GM18858 (cell line): ENCODE data around the gene GPR33.
A peak's percentile ranks its signal among the peaks of the same experiment; 100 is the strongest.
"Not testable (repeated sequence)": the region's sequence is repeated elsewhere in the genome, so short reads cannot be mapped to it uniquely, and the experiment has no call there.

Experiments
- ATAC-seq: cut with Tn5 transposase; IDR thresholded peaks from one replicate; pipeline ENCODE4 v1.9.1; 2021; ENCODE audit not compliant: unreplicated experiment

GPR33 gene

DNA sequence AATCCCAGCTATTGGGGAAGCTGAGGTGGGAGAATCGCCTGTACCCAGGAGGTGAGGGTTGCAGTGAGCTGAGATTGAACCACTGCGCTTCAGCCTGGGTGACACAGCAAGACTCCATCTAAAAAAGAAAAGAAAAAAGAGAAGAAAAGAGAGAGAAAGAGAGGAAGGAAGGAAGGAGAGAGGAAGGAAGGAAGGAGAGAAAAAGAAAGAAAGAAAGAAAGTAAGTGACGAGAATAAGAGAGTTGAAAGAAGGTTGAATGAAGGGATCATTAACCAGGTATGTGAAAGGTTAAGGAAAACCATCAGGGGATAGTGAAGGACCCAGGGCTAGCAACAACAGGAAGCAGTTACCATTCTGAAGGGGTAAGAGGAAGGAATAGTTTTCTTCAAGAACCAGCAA lies 26.3 kb downstream of the GPR33 start:
- ATAC-seq = no peak

DNA sequence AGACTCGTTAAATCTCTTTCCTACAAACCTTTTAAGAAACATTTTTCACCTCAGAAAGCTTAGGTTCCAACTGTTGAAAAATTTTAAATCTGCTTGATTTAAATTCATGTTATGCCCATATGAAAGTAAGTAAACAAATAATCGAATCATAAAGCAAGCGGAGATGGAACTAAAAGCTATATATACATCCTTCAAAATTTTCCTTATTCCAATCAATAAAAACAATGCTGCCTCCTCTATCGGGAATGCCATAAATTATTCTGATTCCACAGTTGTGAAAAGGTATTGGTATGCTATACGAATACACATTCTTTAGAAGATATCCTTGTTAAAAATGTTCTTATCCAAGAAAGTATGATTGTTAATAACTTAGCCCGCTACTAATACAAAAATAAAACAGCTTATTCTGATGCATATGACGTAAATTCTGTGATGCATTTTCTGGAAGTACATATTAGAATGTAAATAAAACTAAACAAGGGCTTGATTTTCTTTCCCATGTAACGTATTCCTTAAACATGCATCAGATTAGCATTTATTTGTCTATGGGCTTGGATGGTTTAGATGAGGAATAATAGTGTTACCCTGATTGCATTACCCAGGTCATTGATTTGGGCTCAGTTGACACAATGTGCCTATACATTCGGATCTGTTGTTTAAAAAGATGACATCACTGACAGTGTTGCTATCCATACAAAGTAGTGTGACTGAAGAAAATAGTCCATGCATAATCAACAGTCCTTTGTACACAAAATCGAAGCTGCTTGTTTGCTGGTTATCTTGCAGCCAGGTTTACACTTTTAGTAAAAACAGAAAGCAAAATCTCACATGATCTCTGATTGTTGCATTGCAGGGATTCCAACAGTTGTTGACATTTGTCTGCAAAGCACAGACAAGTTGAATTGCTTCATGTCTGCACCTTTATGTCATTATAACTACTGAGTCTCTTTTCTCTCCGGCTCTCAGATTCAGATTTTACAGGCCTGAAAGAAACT lies 29.9 kb downstream of the GPR33 start:
- ATAC-seq = peak; percentile 5

DNA sequence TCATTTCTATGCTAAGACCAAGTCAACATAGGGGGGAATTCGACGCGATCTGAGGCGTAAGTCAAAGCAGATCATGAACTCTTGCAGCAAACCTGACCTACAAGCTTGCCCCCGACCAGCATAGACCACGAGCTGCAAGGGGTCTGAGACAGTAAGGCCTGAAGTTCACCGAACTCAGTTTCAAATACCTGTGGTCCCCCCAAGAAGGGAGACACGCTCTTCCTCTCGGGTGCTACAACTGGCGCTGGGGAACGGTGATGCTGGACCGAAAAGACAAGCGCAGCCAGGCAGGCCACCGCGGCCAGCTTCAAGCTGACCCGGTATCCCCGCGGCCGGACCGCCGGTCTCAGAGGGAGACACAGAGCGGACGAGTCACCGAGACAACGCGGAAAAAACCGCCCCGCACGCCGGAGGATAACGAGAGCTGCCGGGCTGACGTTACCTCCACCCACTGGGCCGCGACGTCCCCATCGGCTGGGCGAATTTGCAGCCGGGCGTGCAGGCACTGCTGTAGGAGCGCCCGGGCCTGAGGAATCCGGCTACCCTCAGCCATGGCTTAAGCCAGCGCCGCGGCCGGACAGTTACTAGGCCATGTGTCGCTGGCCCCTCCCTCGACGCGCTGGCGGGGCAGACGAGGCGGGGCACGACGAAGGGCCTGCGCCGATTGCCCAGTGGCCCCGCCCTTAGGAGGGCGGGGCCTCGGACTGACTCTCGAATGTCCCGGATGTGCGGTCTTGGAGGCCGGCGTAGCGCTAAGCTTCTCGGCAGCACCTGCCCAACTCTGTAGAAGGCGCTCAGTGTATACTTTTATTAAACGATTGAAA lies 30.8 kb downstream of the GPR33 start, which contains the start of gene DTD2:
DTD2 (minus strand) TSS at position 666 of the 824 bp plus-strand sequence; CDS start at position 553, 113 bp downstream.
- ATAC-seq = peak; percentile 94

DNA sequence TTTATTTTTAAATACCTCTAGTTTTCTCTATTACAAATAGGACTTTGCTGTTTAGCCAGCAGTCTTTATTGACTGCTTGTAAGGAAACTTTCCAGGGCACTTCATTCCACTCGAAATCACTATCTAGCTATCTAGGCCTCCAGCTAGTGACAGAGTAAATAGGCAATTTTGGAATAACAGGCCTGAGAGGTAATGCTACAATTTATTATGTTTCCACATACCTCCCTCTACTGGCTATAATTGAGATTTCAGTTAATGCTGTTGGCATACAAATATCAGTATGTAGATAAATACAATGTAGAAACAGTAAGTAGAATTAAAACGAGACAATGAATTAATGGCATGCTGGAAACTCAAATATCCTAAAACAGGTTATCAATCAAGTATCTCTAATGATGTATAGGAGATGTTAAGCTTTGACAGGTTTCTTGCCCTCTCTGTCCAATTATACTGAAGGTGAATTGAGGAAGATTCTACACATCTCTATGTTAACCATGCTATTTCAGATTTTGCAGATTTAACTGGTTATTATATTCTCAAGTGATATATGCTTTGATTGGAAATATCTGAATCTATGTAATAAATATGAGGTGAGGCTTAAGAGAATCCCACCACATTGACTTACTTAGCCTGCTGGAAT lies 37.7 kb downstream of the GPR33 start:
- ATAC-seq = peak; percentile 63

DNA sequence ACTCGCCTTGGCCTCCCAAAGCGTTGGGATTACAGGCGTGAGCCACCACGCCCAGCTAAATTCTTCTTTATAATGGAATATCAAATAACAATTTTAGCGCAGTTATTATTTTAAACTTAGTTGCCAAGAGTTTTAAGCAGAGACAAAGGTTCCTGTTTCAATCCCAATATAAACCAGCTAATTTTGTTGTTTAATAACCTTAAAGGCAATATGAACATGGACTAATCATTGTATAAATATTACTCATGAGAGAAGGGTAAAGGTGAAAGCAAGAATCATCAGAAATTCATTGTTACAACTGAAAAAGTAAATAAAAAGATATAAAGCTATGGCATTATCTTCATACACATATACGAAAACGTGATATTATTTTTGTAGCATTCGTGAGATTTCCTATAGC lies 38.7 kb downstream of the GPR33 start:
- ATAC-seq = no peak

DNA sequence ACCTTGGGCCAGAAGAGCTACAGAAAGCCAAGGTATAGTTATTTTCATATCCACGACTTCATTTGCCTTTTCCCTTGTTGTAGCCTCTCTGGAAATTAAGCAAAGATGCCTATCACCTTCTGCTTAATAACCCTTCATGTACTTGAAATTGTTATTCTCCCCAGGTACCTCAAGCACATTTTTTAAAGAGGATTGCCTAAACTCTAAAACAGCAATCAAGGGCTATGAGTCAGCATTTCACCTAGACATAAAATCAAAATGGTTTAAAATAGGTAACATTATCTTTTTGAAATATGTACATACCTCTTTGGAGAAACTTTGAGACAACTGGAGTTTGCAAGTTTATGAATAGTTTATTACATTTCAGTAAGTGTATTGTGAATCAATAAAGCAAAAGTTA lies 42.1 kb downstream of the GPR33 start:
- no peak for ATAC-seq

DNA sequence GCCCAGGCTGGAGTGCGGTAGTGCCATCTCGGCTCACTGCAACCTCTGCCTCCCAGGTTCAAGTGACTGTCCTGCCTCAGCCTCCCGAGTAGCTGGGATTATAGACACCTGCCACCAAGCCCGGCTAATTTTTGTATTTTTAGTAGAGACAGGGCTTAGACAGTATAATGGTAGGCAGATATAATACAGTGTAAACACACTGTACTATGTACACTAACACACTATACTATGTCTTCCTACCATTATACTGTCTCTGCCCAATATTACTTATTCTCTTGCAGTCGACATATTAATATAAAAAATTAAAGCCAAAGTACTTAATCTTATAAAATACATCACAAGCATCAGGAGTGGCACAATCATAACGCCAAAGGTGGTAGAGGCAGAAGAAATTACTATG lies 45.6 kb downstream of the GPR33 start:
- ATAC-seq = no peak

DNA sequence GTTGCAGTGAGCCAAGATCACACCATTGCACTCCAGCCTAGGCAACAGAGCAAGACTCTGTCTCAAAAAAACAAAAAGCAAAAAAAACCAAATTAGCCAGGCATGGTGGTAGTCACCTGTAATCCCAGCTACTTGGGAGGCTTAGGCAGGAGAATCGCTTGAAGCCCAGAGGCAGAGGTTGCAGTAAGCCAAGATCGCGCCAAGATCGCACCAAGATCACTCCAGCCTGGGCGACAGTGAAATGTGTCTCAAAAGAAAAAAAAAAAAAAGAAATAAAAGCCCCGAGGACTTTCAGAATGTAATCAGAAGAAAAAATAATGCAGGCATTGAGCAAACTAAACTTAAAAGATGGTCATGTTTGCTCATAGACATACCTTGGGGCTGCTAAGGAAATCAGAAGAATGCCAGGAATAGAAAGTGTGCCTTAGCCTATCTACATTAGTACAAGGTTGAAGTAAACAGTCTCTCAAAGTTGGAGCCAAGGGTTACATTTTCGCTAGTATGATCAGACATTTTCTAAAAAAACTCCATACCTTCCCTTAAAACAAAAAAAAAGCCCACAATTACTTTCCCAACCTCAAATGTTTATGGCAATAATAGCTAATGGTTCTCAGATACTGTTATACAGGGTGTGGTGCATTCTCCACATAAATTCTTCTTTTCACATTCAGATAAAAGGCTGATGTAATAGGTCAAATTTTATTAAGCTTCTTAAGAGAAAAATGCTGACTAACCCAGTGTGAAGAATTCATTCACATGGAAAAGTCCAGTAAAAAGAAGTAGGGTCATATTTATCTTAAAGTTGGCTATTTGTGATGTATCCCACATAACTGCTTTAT lies 46.3 kb downstream of the GPR33 start:
- no peak for ATAC-seq

DNA sequence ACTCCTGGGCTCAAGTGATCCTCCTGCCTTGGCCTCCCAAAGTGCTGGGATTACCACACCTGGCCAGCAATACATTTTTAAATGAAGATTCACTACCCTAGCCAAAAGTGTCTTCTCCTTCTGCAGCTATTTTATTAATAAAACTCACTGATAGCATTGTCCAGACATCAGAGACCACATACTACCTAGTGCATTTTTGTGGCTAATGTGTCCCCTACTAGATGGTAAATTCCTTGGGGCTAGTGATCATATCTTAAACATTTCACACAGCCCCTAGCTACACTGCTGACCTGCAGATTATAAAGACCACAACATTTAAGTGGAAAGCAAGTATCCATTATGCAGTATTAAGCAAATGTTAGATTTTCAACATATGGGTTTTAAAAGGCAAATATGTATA lies 47.6 kb downstream of the GPR33 start:
- ATAC-seq = no peak

DNA sequence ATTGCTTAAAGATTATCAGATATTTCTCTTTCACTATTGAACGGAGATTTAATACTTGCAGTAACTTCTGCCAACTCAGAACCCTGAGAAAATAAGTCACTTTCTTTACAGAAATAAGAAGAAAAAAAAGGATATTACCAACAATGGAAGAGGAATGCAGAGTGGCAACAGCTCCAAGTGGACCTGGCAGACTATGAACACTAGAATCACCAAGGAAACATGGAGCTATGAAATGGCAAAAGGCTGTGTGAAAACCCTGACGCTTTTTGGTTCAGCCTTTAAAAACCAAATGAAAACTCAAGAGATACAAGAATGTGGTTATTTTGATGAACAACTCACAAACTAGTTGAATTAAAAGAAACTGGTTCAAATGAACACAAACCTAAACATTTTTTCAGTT lies 48.3 kb downstream of the GPR33 start:
- ATAC-seq = no peak

DNA sequence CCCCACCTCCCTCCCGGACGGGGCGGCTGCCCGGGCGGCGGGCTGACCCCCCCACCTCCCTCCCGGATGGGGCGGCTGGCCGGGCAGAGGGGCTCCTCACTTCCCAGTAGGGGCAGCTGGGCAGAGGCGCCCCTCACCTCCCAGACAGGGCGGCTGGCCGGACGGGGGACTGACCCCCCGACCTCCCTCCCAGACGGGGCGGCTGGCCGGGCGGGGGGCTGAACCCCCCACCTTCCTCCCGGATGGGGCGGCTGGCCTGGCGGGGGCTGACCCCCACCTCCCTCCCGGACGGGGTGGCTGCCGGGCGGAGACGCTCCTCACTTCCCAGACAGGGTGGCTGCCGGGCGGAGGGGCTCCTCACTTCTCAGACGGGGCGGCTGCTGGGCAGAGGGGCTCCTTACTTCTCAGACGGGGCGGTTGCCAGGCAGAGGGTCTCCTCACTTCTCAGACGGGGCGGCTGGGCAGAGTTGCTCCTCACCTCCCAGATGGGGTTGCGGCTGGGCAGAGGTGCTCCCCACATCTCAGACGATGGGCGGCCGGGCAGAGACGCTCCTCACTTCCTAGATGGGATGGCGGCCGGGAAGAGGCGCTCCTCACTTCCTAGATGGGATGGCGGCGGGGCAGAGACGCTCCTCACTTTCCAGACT lies 50.7 kb downstream of the GPR33 start:
- not testable (repeated sequence) for ATAC-seq

DNA sequence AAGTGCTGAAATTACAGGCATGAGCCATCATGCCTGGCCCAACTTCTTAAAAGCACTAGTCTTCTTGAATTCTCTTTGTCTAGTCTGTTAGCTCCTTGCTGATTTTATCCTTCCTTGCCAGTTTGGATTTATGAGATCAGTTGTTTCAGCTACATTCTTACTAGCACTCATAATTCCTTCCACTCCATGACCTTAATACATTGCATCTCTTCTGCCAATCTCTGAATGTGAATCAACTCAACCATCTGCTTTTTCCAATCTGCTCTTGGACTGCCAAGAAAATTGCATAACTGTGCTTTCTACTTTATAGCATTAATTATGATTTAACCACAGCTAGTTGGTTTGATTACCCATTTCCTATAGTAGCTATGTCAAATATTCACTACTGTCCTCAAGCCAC lies 52.6 kb downstream of the GPR33 start:
- no peak for ATAC-seq
